NCI-H1092 treated with DMSO at 0.1 percent for 48 hours (cell line): ENCODE measurements around the gene ELAVL1.

Experiments
- DNase-seq: peaks from one replicate; lab custom pipeline; 2025; lab: John Stamatoyannopoulos, UW

ELAVL1 gene

GRCh38 chr19:7985481-7985911 lies 19.9 kb downstream of the ELAVL1 start:
- no peak for DNase-seq

- no peak for DNase-seq
Measured at GRCh38 chr19:7983995-7984837, 21.2 kb downstream of the ELAVL1 start.

GRCh38 chr19:7983286-7983950 lies 22.0 kb downstream of the ELAVL1 start:
- no peak for DNase-seq

GRCh38 chr19:7982651-7983099 lies 22.8 kb downstream of the ELAVL1 start:
- no peak for DNase-seq

GRCh38 chr19:7982103-7982502 lies 23.3 kb downstream of the ELAVL1 start:
- DNase-seq = no peak

GRCh38 chr19:7981661-7982060 lies 23.8 kb downstream of the ELAVL1 start:
- no peak for DNase-seq

GRCh38 chr19:7981199-7981598 lies 24.2 kb downstream of the ELAVL1 start:
- no peak for DNase-seq

GRCh38 chr19:7980635-7981121 lies 24.8 kb downstream of the ELAVL1 start:
- DNase-seq = no peak

GRCh38 chr19:7980168-7980567 lies 25.3 kb downstream of the ELAVL1 start:
- DNase-seq = no peak

GRCh38 chr19:7979559-7979958 lies 25.9 kb downstream of the ELAVL1 start:
- no peak for DNase-seq

- no peak for DNase-seq
Measured at GRCh38 chr19:7979011-7979410, 26.4 kb downstream of the ELAVL1 start.

GRCh38 chr19:7978179-7978825 lies 27.1 kb downstream of the ELAVL1 start:
- no peak for DNase-seq

GRCh38 chr19:7977723-7978040 lies 27.8 kb downstream of the ELAVL1 start:
- DNase-seq = no peak

- no peak for DNase-seq
Measured at GRCh38 chr19:7977021-7977722, 28.3 kb downstream of the ELAVL1 start.

- no peak for DNase-seq
Measured at GRCh38 chr19:7976461-7976860, 29.0 kb downstream of the ELAVL1 start.

GRCh38 chr19:7975037-7975436 lies 30.4 kb downstream of the ELAVL1 start:
- DNase-seq = no peak

GRCh38 chr19:7973883-7974282 lies 31.6 kb downstream of the ELAVL1 start:
- no peak for DNase-seq

GRCh38 chr19:7971553-7972520 lies 33.6 kb downstream of the ELAVL1 start:
- DNase-seq = no peak

GRCh38 chr19:7970716-7971448 lies 34.6 kb downstream of the ELAVL1 start:
- peak; percentile 17 for DNase-seq

- DNase-seq = no peak
Measured at GRCh38 chr19:7969555-7969939, 35.9 kb downstream of the ELAVL1 start.
